Endodermal cell (in vitro differentiated cells): ENCODE results near the gene MYH14. TPM values are rescaled to one million over a fixed set of nuclear protein-coding genes. Genes with fewer than 3 reads are reported as not detected.

Experiments
- DNase-seq: peaks from one replicate; pipeline ENCODE4 v3.0.0-alpha.2; 2017
- H3K27ac ChIP-seq: 2 replicates; pipeline ENCODE4 v1.5.1; 2013; ENCODE audit warnings: mild to moderate bottlenecking, low read depth, low read length, moderate library complexity
- H3K27me3 ChIP-seq: 2 replicates; pipeline ENCODE4 v1.6.1; 2013; ENCODE audit warnings: mild to moderate bottlenecking, low read length, moderate library complexity; ENCODE audit not compliant: insufficient read depth, control insufficient read depth, poor library complexity, severe bottlenecking
- H3K36me3 ChIP-seq: 2 replicates; pipeline ENCODE4 v1.7.0; 2013; ENCODE audit warnings: mild to moderate bottlenecking, low read length, moderate library complexity; ENCODE audit not compliant: control insufficient read depth, insufficient read depth
- H3K4me1 ChIP-seq: one replicate; pipeline ENCODE4 v1.7.0; 2013; ENCODE audit warnings: low read length; ENCODE audit not compliant: control insufficient read depth, insufficient read depth
- H3K4me3 ChIP-seq: 2 replicates; pipeline ENCODE4 v1.5.1; 2013; ENCODE audit warnings: mild to moderate bottlenecking, low read length, moderate library complexity
- H3K9ac ChIP-seq: 2 replicates; pipeline ENCODE4 v1.6.1; 2013; ENCODE audit warnings: mild to moderate bottlenecking, low read length, moderate library complexity; ENCODE audit not compliant: poor library complexity, severe bottlenecking; ENCODE audit errors: extremely low read depth
- H3K9me3 ChIP-seq: 2 replicates; pipeline ENCODE4 v1.6.1; 2013; ENCODE audit warnings: mild to moderate bottlenecking, low read length, moderate library complexity; ENCODE audit not compliant: control insufficient read depth
- H3K27ac Mint-ChIP-seq: 2 replicates; pipeline ENCODE4 v1.8.0; 2020; ENCODE audit warnings: mixed read lengths
- H3K27me3 Mint-ChIP-seq: 2 replicates; pipeline ENCODE4 v1.8.0; 2021; ENCODE audit warnings: mild to moderate bottlenecking, mixed read lengths; ENCODE audit not compliant: insufficient read depth
- H3K36me3 Mint-ChIP-seq: 2 replicates; pipeline ENCODE4 v1.8.0; 2020; ENCODE audit warnings: low read depth, mixed read lengths
- H3K4me1 Mint-ChIP-seq: 2 replicates; pipeline ENCODE4 v1.8.0; 2020; ENCODE audit warnings: mixed read lengths
- H3K4me3 Mint-ChIP-seq: 2 replicates; pipeline ENCODE4 v1.8.0; 2020; ENCODE audit warnings: mild to moderate bottlenecking, moderate library complexity, mixed read lengths
- H3K9me3 Mint-ChIP-seq: 2 replicates; pipeline ENCODE4 v1.8.0; 2020; ENCODE audit warnings: mild to moderate bottlenecking, mixed read lengths
- WGBS, 2 experiments: methylation state at CpG; one replicate each; pipeline versions ENCODE4 v1.1.5 to v1.1.7; 2013; ENCODE audit warnings: missing lambda C conversion rate in 2 of 2, mixed read lengths in 1 of 2; ENCODE audit not compliant: insufficient coverage in 1 of 2, insufficient read length in 1 of 2; 5-methylcytosine and 5-hydroxymethylcytosine counted together
- total RNA-seq, 2 donors: library from RNA; stranded (reverse); fragmentation: NEBNext Ultra II Directional in 1 of 2; extraction: Animal tissue kit (Norgen Biotek cat#: 25700) in 1 of 2; gene quantifications; 2 replicates in 1 of 2; 3 replicates in 1 of 2; pipeline ENCODE4 v1.2.1, GENCODE V29; 2021
- TF ChIP-seq, protein P1 (sequence below): fragments of 200-600 bp; sonication (generic); conservative IDR thresholded peaks from 2 replicates; pipeline ENCODE4 v1.5.0; 2021; ENCODE audit warnings: antibody characterized with exemption, mild to moderate bottlenecking

MYH14 gene
- total RNA-seq, 2 donors from 2014 or later, result 12.8 to 16.7 TPM

DNA sequence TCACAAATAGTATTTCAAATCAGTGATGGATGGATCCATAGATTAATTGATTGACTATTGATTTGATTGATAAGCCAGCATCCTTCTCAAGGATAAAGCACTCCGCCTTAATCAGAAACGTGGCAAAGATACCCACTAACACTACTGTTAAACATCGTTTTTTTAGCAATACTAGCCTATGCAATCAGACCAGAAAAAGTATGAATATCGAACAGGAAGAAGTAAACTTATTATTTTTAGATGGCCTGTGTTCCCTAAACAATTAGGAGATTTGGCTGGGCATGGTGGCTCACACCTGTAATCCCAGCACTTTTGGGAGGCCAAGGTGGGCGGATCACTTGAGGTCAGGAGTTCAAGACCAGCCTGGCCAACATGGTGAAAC lies 49.5 kb downstream of the MYH14 start:
- no peaks in the 10 kb centered on the region for H3K4me1 ChIP-seq
- H3K27me3 ChIP-seq, result no peaks in the 10 kb centered on the region
- H3K27ac Mint-ChIP-seq, result no peak overlapping the region
- H3K36me3 Mint-ChIP-seq, result peaks cover 70% of the 10 kb centered on the region
- no peak overlapping the region for H3K27ac ChIP-seq
- H3K36me3 ChIP-seq, result no peaks in the 10 kb centered on the region
- no peaks in the 10 kb centered on the region for H3K4me1 Mint-ChIP-seq
- H3K9me3 Mint-ChIP-seq, result peaks cover 35% of the 10 kb centered on the region
- no peak for DNase-seq
- no peak overlapping the region for H3K4me3 ChIP-seq
- H3K27me3 Mint-ChIP-seq, result no peaks in the 10 kb centered on the region
- peaks cover 41% of the 10 kb centered on the region for H3K9me3 ChIP-seq
- H3K9ac ChIP-seq, result no peak overlapping the region
- TF ChIP-seq, protein P1, sequence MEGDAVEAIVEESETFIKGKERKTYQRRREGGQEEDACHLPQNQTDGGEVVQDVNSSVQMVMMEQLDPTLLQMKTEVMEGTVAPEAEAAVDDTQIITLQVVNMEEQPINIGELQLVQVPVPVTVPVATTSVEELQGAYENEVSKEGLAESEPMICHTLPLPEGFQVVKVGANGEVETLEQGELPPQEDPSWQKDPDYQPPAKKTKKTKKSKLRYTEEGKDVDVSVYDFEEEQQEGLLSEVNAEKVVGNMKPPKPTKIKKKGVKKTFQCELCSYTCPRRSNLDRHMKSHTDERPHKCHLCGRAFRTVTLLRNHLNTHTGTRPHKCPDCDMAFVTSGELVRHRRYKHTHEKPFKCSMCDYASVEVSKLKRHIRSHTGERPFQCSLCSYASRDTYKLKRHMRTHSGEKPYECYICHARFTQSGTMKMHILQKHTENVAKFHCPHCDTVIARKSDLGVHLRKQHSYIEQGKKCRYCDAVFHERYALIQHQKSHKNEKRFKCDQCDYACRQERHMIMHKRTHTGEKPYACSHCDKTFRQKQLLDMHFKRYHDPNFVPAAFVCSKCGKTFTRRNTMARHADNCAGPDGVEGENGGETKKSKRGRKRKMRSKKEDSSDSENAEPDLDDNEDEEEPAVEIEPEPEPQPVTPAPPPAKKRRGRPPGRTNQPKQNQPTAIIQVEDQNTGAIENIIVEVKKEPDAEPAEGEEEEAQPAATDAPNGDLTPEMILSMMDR, result no peak
- H3K4me3 Mint-ChIP-seq, result no peak overlapping the region
- 60 to 77% methylated on average over 1 to 5 of the region's 5 CpGs for WGBS, 2 experiments

DNA sequence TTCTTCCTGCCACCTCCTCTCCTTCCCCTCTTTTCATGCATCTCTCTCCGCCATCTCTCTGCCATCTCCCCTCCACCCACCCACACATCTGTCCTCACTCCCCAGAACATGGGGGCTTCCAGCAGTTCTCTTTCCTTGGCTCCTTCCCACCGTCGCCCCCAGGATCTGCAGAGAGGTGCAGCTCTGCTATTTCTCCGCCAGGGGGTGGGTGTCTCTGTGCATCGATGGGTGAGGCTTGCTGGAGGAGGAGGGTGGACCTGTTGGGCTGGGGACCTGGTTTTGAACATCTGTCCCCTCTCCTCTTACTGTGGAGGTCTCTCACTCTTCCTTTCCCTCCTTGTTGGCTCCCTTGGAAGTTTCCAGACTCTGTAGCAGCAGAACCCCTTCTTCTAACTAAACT lies 51.7 kb downstream of the MYH14 start:
- no peak overlapping the region for H3K9ac ChIP-seq
- no peaks in the 10 kb centered on the region for H3K27me3 ChIP-seq
- H3K36me3 ChIP-seq, result no peaks in the 10 kb centered on the region
- TF ChIP-seq, protein P1, result peak; percentile 53
- peak; percentile 62 for DNase-seq
- no peak overlapping the region for H3K27ac ChIP-seq
- Mint-ChIP-seq H3K9me3 (peaks cover 36% of the 10 kb centered on the region), H3K36me3 (peaks cover 73% of the 10 kb centered on the region), H3K4me1 (no peaks in the 10 kb centered on the region), H3K4me3 (no peak overlapping the region), H3K27me3 (no peaks in the 10 kb centered on the region), H3K27ac (no peak overlapping the region)
- no peak overlapping the region for H3K4me3 ChIP-seq
- WGBS, 2 experiments, result 74 to 88% methylated on average over 1 to 5 of the region's 5 CpGs
- H3K4me1 ChIP-seq, result no peaks in the 10 kb centered on the region
- H3K9me3 ChIP-seq, result peaks cover 41% of the 10 kb centered on the region

DNA sequence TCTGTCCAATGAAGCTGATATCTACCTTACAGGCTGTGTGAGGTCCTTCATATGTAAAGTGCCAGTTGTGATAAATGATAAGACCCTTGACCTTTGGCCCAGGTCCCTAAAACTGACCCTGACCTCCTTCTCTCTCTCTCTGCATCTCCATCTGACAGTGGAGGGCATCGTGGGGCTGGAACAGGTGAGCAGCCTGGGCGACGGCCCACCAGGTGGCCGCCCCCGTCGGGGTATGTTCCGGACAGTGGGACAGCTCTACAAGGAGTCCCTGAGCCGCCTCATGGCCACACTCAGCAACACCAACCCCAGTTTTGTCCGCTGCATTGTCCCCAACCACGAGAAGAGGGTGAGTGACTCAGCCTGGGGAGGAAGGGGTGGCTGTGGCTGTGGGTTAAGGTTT lies 53.7 kb downstream of the MYH14 start:
- Mint-ChIP-seq H3K36me3 (peaks cover 59% of the 10 kb centered on the region), H3K4me1 (no peaks in the 10 kb centered on the region), H3K27me3 (no peaks in the 10 kb centered on the region), H3K9me3 (peaks cover 35% of the 10 kb centered on the region), H3K27ac (no peak overlapping the region), H3K4me3 (no peak overlapping the region)
- TF ChIP-seq, protein P1, result no peak
- Histone ChIP-seq H3K9ac (no peak overlapping the region), H3K27ac (no peak overlapping the region), H3K4me1 (no peaks in the 10 kb centered on the region), H3K27me3 (no peaks in the 10 kb centered on the region), H3K36me3 (no peaks in the 10 kb centered on the region), H3K4me3 (no peak overlapping the region), H3K9me3 (peaks cover 39% of the 10 kb centered on the region)
- DNase-seq, result no peak
- WGBS, 2 experiments, result 78 to 93% methylated on average over 5 to 10 of the region's 10 CpGs
